Neural cell (in vitro differentiated cells): ENCODE data around the gene SLC7A1.

Experiments used
- CTCF ChIP-seq: fragments of 450-650 bp; IDR thresholded peaks from 2 replicates; pipeline ENCODE4 v1.5.1; 2014; ENCODE audit warnings: antibody characterized with exemption, mild to moderate bottlenecking, moderate library complexity; ENCODE audit not compliant: poor library complexity, severe bottlenecking
- EP300 ChIP-seq: fragments of 450-650 bp; conservative IDR thresholded peaks from 2 replicates; pipeline ENCODE4 v1.6.1; 2014; ENCODE audit warnings: antibody characterized with exemption, mild to moderate bottlenecking, moderate library complexity; ENCODE audit not compliant: poor library complexity, severe bottlenecking
- EZH2 ChIP-seq: fragments of 200-600, 300-800 bp; shearing (Covaris generic), sonication (generic); IDR thresholded peaks from 2 replicates; pipeline ENCODE4 v1.6.1; 2014; ENCODE audit warnings: antibody characterized with exemption, low read length, borderline replicate concordance, mild to moderate bottlenecking; ENCODE audit not compliant: insufficient read depth, poor library complexity, severe bottlenecking
- MXI1 ChIP-seq: fragments of 450-650 bp; conservative IDR thresholded peaks from 2 replicates; pipeline ENCODE4 v1.6.1; 2014; ENCODE audit warnings: antibody characterized with exemption, mild to moderate bottlenecking; ENCODE audit not compliant: poor library complexity, severe bottlenecking
- POLR2AphosphoS5 ChIP-seq: IDR thresholded peaks from 2 replicates; pipeline ENCODE4 v1.6.1; 2012
- RAD21 ChIP-seq: fragments of 450-650 bp; conservative IDR thresholded peaks from 2 replicates; pipeline ENCODE4 v1.6.1; 2014; ENCODE audit warnings: antibody characterized with exemption, mild to moderate bottlenecking, moderate library complexity
- TAF1 ChIP-seq: IDR thresholded peaks from 2 replicates; pipeline ENCODE4 v1.6.1; 2012; ENCODE audit warnings: low read depth
- TF ChIP-seq, protein P1 (sequence below): IDR thresholded peaks from 2 replicates; pipeline ENCODE4 v1.6.1; 2012; ENCODE audit warnings: borderline replicate concordance

GRCh38 chr13:29516880-29517279, 78.6 kb downstream of the SLC7A1 start:
- TF ChIP-seq CTCF (no peak), POLR2AphosphoS5 (no peak), EZH2 (no peak), TAF1 (no peak), MXI1 (no peak), RAD21 (no peak), EP300 (no peak)
- TF ChIP-seq, protein P1, sequence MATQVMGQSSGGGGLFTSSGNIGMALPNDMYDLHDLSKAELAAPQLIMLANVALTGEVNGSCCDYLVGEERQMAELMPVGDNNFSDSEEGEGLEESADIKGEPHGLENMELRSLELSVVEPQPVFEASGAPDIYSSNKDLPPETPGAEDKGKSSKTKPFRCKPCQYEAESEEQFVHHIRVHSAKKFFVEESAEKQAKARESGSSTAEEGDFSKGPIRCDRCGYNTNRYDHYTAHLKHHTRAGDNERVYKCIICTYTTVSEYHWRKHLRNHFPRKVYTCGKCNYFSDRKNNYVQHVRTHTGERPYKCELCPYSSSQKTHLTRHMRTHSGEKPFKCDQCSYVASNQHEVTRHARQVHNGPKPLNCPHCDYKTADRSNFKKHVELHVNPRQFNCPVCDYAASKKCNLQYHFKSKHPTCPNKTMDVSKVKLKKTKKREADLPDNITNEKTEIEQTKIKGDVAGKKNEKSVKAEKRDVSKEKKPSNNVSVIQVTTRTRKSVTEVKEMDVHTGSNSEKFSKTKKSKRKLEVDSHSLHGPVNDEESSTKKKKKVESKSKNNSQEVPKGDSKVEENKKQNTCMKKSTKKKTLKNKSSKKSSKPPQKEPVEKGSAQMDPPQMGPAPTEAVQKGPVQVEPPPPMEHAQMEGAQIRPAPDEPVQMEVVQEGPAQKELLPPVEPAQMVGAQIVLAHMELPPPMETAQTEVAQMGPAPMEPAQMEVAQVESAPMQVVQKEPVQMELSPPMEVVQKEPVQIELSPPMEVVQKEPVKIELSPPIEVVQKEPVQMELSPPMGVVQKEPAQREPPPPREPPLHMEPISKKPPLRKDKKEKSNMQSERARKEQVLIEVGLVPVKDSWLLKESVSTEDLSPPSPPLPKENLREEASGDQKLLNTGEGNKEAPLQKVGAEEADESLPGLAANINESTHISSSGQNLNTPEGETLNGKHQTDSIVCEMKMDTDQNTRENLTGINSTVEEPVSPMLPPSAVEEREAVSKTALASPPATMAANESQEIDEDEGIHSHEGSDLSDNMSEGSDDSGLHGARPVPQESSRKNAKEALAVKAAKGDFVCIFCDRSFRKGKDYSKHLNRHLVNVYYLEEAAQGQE, result no peak
